ENCODE data around the gene NTN1.

Gene NTN1

GRCh38 chr17:9208381-9209105, 187.2 kb downstream of the NTN1 start:
- peaks cover 12% of the 10 kb centered on the region for H3K4me1 ChIP-seq (ENCODE audit: control insufficient read depth, low read length)
- H3K27ac ChIP-seq (ENCODE audit: low read depth, low read length) = no peak overlapping the region
- H3K4me2 ChIP-seq (ENCODE audit: low read length) = no peak overlapping the region

DNA sequence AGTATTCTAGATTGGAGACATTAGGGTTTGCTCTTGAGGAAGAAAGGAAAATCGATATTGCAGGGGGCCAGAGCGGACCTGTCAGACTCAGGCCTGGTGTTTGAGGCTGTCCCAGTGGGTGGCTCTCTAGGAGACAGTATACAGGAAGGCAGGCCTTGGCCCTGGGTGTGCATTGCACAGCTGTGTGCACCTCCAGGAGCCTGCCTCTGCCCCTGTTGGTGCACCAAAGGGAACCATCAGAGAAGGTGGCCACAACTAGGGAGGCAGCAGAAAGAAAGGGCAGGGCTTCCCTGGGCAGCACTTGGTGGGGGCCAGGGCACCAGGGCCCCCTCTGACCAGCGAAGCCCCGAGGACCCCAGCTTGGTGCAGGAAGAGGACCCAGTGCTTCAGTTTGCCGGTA, 188.0 kb downstream of the NTN1 start:
- no peaks in the 10 kb centered on the region for H3K9me3 ChIP-seq (ENCODE audit: control insufficient read depth, insufficient read depth, low read length)

More at GRCh38 chr17:9208381-9209105, 187.2 kb downstream of the NTN1 start:
- Histone ChIP-seq H3K27me3 (ENCODE audit: control insufficient read depth, low read length) (no peaks in the 10 kb centered on the region), H3K9me2 (replicated peaks; ENCODE audit: control insufficient read depth, low read length) (no peaks in the 10 kb centered on the region), H3F3A (ENCODE audit: control insufficient read depth, insufficient read depth) (no peaks in the 10 kb centered on the region), H4K20me1 (ENCODE audit: control insufficient read depth, insufficient read depth, low read depth, low read length) (no peaks in the 10 kb centered on the region), H3K4me3 (ENCODE audit: low read length) (no peak overlapping the region), H3K36me3 (ENCODE audit: control insufficient read depth, low read length) (no peaks in the 10 kb centered on the region), H3K79me2 (ENCODE audit: control insufficient read depth, low read length) (no peaks in the 10 kb centered on the region), H3K9me3 (ENCODE audit: control insufficient read depth, insufficient read depth, low read length) (no peaks in the 10 kb centered on the region)
- TF ChIP-seq EZH2phosphoT487 (IDR thresholded peaks at IDR 0.05; ENCODE audit: borderline replicate concordance, low read length) (no peak), CTCF (IDR thresholded peaks at IDR 0.05; ENCODE audit: low read depth, low read length, poor library complexity, severe bottlenecking) (no peak)

GRCh38 chr17:9209781-9210370, 188.6 kb downstream of the NTN1 start:
- Histone ChIP-seq H3K4me1 (ENCODE audit: control insufficient read depth, low read length) (peaks cover 5% of the 10 kb centered on the region), H3K4me2 (ENCODE audit: low read length) (no peak overlapping the region), H3K9me2 (replicated peaks; ENCODE audit: control insufficient read depth, low read length) (no peaks in the 10 kb centered on the region), H3K79me2 (ENCODE audit: control insufficient read depth, low read length) (no peaks in the 10 kb centered on the region), H4K20me1 (ENCODE audit: control insufficient read depth, insufficient read depth, low read depth, low read length) (no peaks in the 10 kb centered on the region), H3K9me3 (ENCODE audit: control insufficient read depth, insufficient read depth, low read length) (no peaks in the 10 kb centered on the region), H3K27me3 (ENCODE audit: control insufficient read depth, low read length) (no peaks in the 10 kb centered on the region), H3F3A (ENCODE audit: control insufficient read depth, insufficient read depth) (no peaks in the 10 kb centered on the region), H3K36me3 (ENCODE audit: control insufficient read depth, low read length) (no peaks in the 10 kb centered on the region), H3K27ac (ENCODE audit: low read depth, low read length) (no peak overlapping the region), H3K4me3 (ENCODE audit: low read length) (no peak overlapping the region)
- TF ChIP-seq EZH2phosphoT487 (IDR thresholded peaks at IDR 0.05; ENCODE audit: borderline replicate concordance, low read length) = no peak
- no peak for TF ChIP-seq CTCF (IDR thresholded peaks at IDR 0.05; ENCODE audit: low read depth, low read length, poor library complexity, severe bottlenecking)

More for the DNA sequence above, 188.0 kb downstream of the NTN1 start:
- no peaks in the 10 kb centered on the region for H3K36me3 ChIP-seq (ENCODE audit: control insufficient read depth, low read length)
- H4K20me1 ChIP-seq (ENCODE audit: control insufficient read depth, insufficient read depth, low read depth, low read length) = no peaks in the 10 kb centered on the region
- H3K27me3 ChIP-seq (ENCODE audit: control insufficient read depth, low read length) = no peaks in the 10 kb centered on the region
- no peaks in the 10 kb centered on the region for H3K79me2 ChIP-seq (ENCODE audit: control insufficient read depth, low read length)
- no peak overlapping the region for H3K4me2 ChIP-seq (ENCODE audit: low read length)
- H3K27ac ChIP-seq (ENCODE audit: low read depth, low read length) = no peak overlapping the region
- no peak overlapping the region for H3K4me3 ChIP-seq (ENCODE audit: low read length)
- no peaks in the 10 kb centered on the region for H3K9me2 ChIP-seq (replicated peaks; ENCODE audit: control insufficient read depth, low read length)
- TF ChIP-seq CTCF (IDR thresholded peaks at IDR 0.05; ENCODE audit: low read depth, low read length, poor library complexity, severe bottlenecking) = no peak
- no peak for TF ChIP-seq EZH2phosphoT487 (IDR thresholded peaks at IDR 0.05; ENCODE audit: borderline replicate concordance, low read length)
- H3F3A ChIP-seq (ENCODE audit: control insufficient read depth, insufficient read depth) = no peaks in the 10 kb centered on the region
- peaks cover 10% of the 10 kb centered on the region for H3K4me1 ChIP-seq (ENCODE audit: control insufficient read depth, low read length)

All from DOHH2 (cell line).